Brain microvascular endothelial cell (primary cell): ENCODE results near the gene CASR.

Source experiments
- DNase-seq: peaks from one replicate; pipeline ENCODE4 v3.0.0-alpha.2; 2020
- H3K27ac ChIP-seq: fragments of 250-450 bp; sonication (Bioruptor Pico); 2 replicates; pipeline ENCODE4 v1.5.1; 2020; ENCODE audit warnings: mild to moderate bottlenecking, moderate library complexity
- H3K27me3 ChIP-seq: fragments of 250-450 bp; sonication (Bioruptor Pico); replicated peaks from 2 replicates; pipeline ENCODE4 v1.5.1; 2020; ENCODE audit warnings: mild to moderate bottlenecking
- H3K36me3 ChIP-seq: fragments of 250-450 bp; sonication (Bioruptor Pico); replicated peaks from 2 replicates; pipeline ENCODE4 v1.5.1; 2020; ENCODE audit warnings: mild to moderate bottlenecking
- H3K4me3 ChIP-seq: 2 replicates; pipeline ENCODE4 v1.5.1; 2011; ENCODE audit warnings: low read depth, mild to moderate bottlenecking, control low read depth, low read length, moderate library complexity
- CTCF ChIP-seq: IDR thresholded peaks from 2 replicates; pipeline ENCODE4 v1.5.1; 2011; ENCODE audit warnings: low read depth, mild to moderate bottlenecking, moderate library complexity, low read length, control low read depth, inconsistent platforms; ENCODE audit errors: missing control alignments
- in situ Hi-C: cut with HindIII; loops from 2 replicates; pipeline ENCODE4 v1.10.0; 2017; ENCODE audit warnings: low sequenced_read_pairs, low pct_ligation_motif_present

The CASR gene

DNA sequence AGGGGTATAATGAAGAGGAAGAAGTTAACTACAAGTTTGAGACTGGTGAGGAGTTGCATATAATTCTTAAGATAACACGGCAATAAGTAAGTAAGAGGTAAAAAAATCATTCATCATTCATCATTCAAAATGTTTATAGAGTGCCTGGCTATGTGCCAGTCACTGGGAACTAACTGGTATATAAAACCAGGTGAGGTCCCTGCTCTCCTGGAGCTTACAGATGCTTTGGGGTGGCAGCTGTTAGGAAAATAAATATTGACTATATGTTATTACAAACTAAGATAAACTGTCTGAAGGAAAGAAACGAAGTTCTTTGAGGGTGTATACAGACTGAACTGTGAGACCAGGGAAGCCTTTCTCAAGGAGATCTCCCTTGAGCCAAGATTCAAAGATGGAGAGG lies 2.9 kb downstream of the CASR start:
- in situ Hi-C loops = no loop called here
- Histone ChIP-seq H3K36me3 (no peaks in the 10 kb centered on the region), H3K27me3 (peaks cover 18% of the 10 kb centered on the region), H3K4me3 (no peak overlapping the region), H3K27ac (no peak overlapping the region)
- TF ChIP-seq CTCF = no peak
- DNase-seq = no peak

GRCh38 chr3:122188737-122189136 lies 5.3 kb downstream of the CASR start:
- in situ Hi-C loops = no loop called here
- H3K36me3 ChIP-seq = no peaks in the 10 kb centered on the region
- no peak for DNase-seq
- TF ChIP-seq CTCF = no peak
- no peak overlapping the region for H3K27ac ChIP-seq
- no peak overlapping the region for H3K4me3 ChIP-seq
- peaks cover 12% of the 10 kb centered on the region for H3K27me3 ChIP-seq

DNA sequence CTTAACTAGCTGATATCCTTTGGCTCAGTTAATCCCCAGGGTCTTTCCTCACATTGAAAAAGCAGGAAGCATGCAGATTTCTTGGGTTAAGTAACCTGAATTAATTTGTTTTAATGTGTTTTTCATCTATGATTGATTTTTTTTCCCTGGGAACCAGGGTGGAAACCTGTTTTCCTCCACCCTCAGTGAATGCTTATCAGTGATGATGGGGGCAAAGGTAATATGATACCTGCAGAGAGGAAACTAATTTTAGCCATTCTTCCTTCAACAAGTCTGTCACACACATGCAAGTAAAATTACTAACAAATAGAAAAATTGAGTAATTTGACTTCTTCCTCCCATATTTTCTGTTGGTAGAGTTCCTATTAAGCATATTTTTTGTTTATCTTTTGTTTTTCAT lies 5.9 kb downstream of the CASR start:
- no peak for DNase-seq
- Histone ChIP-seq H3K27me3 (peaks cover 6% of the 10 kb centered on the region), H3K27ac (no peak overlapping the region), H3K36me3 (no peaks in the 10 kb centered on the region), H3K4me3 (no peak overlapping the region)
- in situ Hi-C loops = no loop called here
- no peak for TF ChIP-seq CTCF

- Histone ChIP-seq H3K4me3 (no peak overlapping the region), H3K27me3 (peaks cover 1% of the 10 kb centered on the region), H3K27ac (no peak overlapping the region), H3K36me3 (no peaks in the 10 kb centered on the region)
- in situ Hi-C loops = no loop called here
- no peak for TF ChIP-seq CTCF
- no peak for DNase-seq
These were observed 7.1 kb downstream of the CASR start for GRCh38 chr3:122190525-122190924.

DNA sequence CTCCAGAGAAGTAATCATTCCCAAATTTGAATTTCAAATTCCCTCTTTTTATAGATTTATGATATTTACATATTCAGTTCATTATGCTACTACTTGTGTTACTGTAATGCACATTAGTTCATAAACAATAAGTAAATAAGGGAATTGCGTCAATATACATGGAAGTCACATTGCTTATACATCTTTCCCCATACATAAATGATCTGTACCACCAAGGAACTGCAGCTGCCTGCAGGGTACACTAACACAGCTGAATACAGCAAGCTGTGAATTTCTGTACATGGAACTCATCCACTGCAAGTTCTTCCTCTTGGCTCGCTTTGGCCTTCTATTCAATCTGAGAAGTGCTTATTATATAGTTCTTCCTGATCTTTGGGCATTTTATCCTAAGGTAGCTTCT lies 15.5 kb downstream of the CASR start:
- H3K4me3 ChIP-seq = no peak overlapping the region
- no peak for TF ChIP-seq CTCF
- no peak overlapping the region for H3K27ac ChIP-seq
- no peaks in the 10 kb centered on the region for H3K27me3 ChIP-seq
- H3K36me3 ChIP-seq = no peaks in the 10 kb centered on the region
- no peak for DNase-seq
- in situ Hi-C loops = no loop called here

- TF ChIP-seq CTCF = no peak
- Histone ChIP-seq H3K27ac (no peak overlapping the region), H3K36me3 (no peaks in the 10 kb centered on the region), H3K4me3 (no peak overlapping the region), H3K27me3 (no peaks in the 10 kb centered on the region)
- no peak for DNase-seq
- in situ Hi-C loops = no loop called here
These were observed 16.1 kb downstream of the CASR start for GRCh38 chr3:122199552-122199951.
